ENCODE data around the gene ARL5B. TPM values are rescaled to one million over a fixed set of nuclear protein-coding genes. Genes with fewer than 3 reads are reported as not detected.

The ARL5B gene
- total and polyA plus RNA-seq, 2 experiments from 2014 or later, result 21.5 to 95.2 TPM

GRCh38 chr10:18681366-18681765 is 22.1 kb downstream of the ARL5B start:
- Histone ChIP-seq H3K79me2 (peaks cover 3% of the 10 kb centered on the region), H3K27me3 (no peaks in the 10 kb centered on the region), H3K9me3 (ENCODE audit: low read depth) (no peaks in the 10 kb centered on the region), H3K36me3 (replicated peaks; ENCODE audit: insufficient read depth, low read depth) (no peaks in the 10 kb centered on the region), H3K27ac (peak overlapping the region; percentile 55), H3K9me2 (replicated peaks; ENCODE audit: insufficient read depth) (no peaks in the 10 kb centered on the region), H3K4me2 (no peak overlapping the region), H2AFZ (no peak overlapping the region), H4K20me1 (ENCODE audit: insufficient read depth, poor library complexity, severe bottlenecking) (no peaks in the 10 kb centered on the region), H3K4me1 (ENCODE audit: insufficient read depth) (no peaks in the 10 kb centered on the region), H3K4me3 (no peak overlapping the region)
- no peak for DNase-seq (ENCODE audit: low spot score)
- WGBS (ENCODE audit: low lambda C conversion rate, missing lambda C conversion rate), result 44% methylated on average over 2 of the region's 2 CpGs
- TF ChIP-seq EZH2 (IDR thresholded peaks at IDR 0.05; ENCODE audit: borderline replicate concordance) (no peak), EZH2phosphoT487 (IDR thresholded peaks at IDR 0.05; ENCODE audit: low read depth, severe bottlenecking, unreplicated experiment) (no peak), CTCF (IDR thresholded peaks at IDR 0.05; ENCODE audit: poor library complexity) (no peak)

GRCh38 chr10:18681971-18682411 is 22.8 kb downstream of the ARL5B start:
- WGBS (ENCODE audit: low lambda C conversion rate, missing lambda C conversion rate), result 56% methylated on average over 4 of the region's 4 CpGs
- H3K36me3 ChIP-seq (replicated peaks; ENCODE audit: insufficient read depth, low read depth), result no peaks in the 10 kb centered on the region
- no peak overlapping the region for H3K4me3 ChIP-seq
- H4K20me1 ChIP-seq (ENCODE audit: insufficient read depth, poor library complexity, severe bottlenecking), result no peaks in the 10 kb centered on the region
- TF ChIP-seq EZH2 (IDR thresholded peaks at IDR 0.05; ENCODE audit: borderline replicate concordance), result no peak
- no peak for TF ChIP-seq EZH2phosphoT487 (IDR thresholded peaks at IDR 0.05; ENCODE audit: low read depth, severe bottlenecking, unreplicated experiment)
- no peak for TF ChIP-seq CTCF (IDR thresholded peaks at IDR 0.05; ENCODE audit: poor library complexity)
- H3K79me2 ChIP-seq, result peaks cover 3% of the 10 kb centered on the region
- H3K9me3 ChIP-seq (ENCODE audit: low read depth), result no peaks in the 10 kb centered on the region
- H3K4me1 ChIP-seq (ENCODE audit: insufficient read depth), result no peaks in the 10 kb centered on the region
- H3K4me2 ChIP-seq, result no peak overlapping the region
- H3K9me2 ChIP-seq (replicated peaks; ENCODE audit: insufficient read depth), result no peaks in the 10 kb centered on the region
- H2AFZ ChIP-seq, result no peak overlapping the region
- H3K27me3 ChIP-seq, result no peaks in the 10 kb centered on the region
- H3K27ac ChIP-seq, result peak overlapping the region; percentile 55
- no peak for DNase-seq (ENCODE audit: low spot score)

- WGBS (ENCODE audit: low lambda C conversion rate, missing lambda C conversion rate), result 81% methylated on average over 1 of the region's 1 CpG
- Histone ChIP-seq H3K9me2 (replicated peaks; ENCODE audit: insufficient read depth) (no peaks in the 10 kb centered on the region), H3K79me2 (peaks cover 3% of the 10 kb centered on the region), H3K4me2 (no peak overlapping the region), H3K4me3 (no peak overlapping the region), H3K27me3 (no peaks in the 10 kb centered on the region), H2AFZ (no peak overlapping the region), H4K20me1 (ENCODE audit: insufficient read depth, poor library complexity, severe bottlenecking) (no peaks in the 10 kb centered on the region), H3K9me3 (ENCODE audit: low read depth) (no peaks in the 10 kb centered on the region), H3K4me1 (ENCODE audit: insufficient read depth) (no peaks in the 10 kb centered on the region), H3K36me3 (replicated peaks; ENCODE audit: insufficient read depth, low read depth) (no peaks in the 10 kb centered on the region), H3K27ac (no peak overlapping the region)
- TF ChIP-seq CTCF (IDR thresholded peaks at IDR 0.05; ENCODE audit: poor library complexity) (no peak), EZH2 (IDR thresholded peaks at IDR 0.05; ENCODE audit: borderline replicate concordance) (no peak), EZH2phosphoT487 (IDR thresholded peaks at IDR 0.05; ENCODE audit: low read depth, severe bottlenecking, unreplicated experiment) (no peak)
- no peak for DNase-seq (ENCODE audit: low spot score)
Measured at GRCh38 chr10:18683427-18683826, 24.2 kb downstream of the ARL5B start.

GRCh38 chr10:18684416-18684815 is 25.2 kb downstream of the ARL5B start:
- no peaks in the 10 kb centered on the region for H3K9me2 ChIP-seq (replicated peaks; ENCODE audit: insufficient read depth)
- H3K9me3 ChIP-seq (ENCODE audit: low read depth), result no peaks in the 10 kb centered on the region
- H3K79me2 ChIP-seq, result no peaks in the 10 kb centered on the region
- H3K36me3 ChIP-seq (replicated peaks; ENCODE audit: insufficient read depth, low read depth), result no peaks in the 10 kb centered on the region
- H3K27ac ChIP-seq, result no peak overlapping the region
- H2AFZ ChIP-seq, result no peak overlapping the region
- WGBS (ENCODE audit: low lambda C conversion rate, missing lambda C conversion rate), result 88% methylated on average over 1 of the region's 1 CpG
- TF ChIP-seq EZH2 (IDR thresholded peaks at IDR 0.05; ENCODE audit: borderline replicate concordance) (no peak), EZH2phosphoT487 (IDR thresholded peaks at IDR 0.05; ENCODE audit: low read depth, severe bottlenecking, unreplicated experiment) (no peak)
- H3K27me3 ChIP-seq, result no peaks in the 10 kb centered on the region
- H3K4me1 ChIP-seq (ENCODE audit: insufficient read depth), result no peaks in the 10 kb centered on the region
- DNase-seq (ENCODE audit: low spot score), result no peak
- no peak overlapping the region for H3K4me2 ChIP-seq
- H4K20me1 ChIP-seq (ENCODE audit: insufficient read depth, poor library complexity, severe bottlenecking), result no peaks in the 10 kb centered on the region
- H3K4me3 ChIP-seq, result no peak overlapping the region
